Endodermal cell (in vitro differentiated cells): Measurements from ENCODE around the gene HIGD1C. TPM values are rescaled to one million over a fixed set of nuclear protein-coding genes. Genes with fewer than 3 reads are reported as not detected.
A peak's percentile ranks its signal among the peaks of the same experiment; 100 is the strongest.

Experiments used
- DNase-seq: peaks from one replicate; pipeline ENCODE4 v3.0.0-alpha.2; 2017
- H3K27ac ChIP-seq: 2 replicates; pipeline ENCODE4 v1.5.1; 2013; ENCODE audit warnings: mild to moderate bottlenecking, low read depth, low read length, moderate library complexity
- H3K27me3 ChIP-seq: 2 replicates; pipeline ENCODE4 v1.6.1; 2013; ENCODE audit warnings: mild to moderate bottlenecking, low read length, moderate library complexity; ENCODE audit not compliant: insufficient read depth, control insufficient read depth, poor library complexity, severe bottlenecking
- H3K36me3 ChIP-seq: 2 replicates; pipeline ENCODE4 v1.7.0; 2013; ENCODE audit warnings: mild to moderate bottlenecking, low read length, moderate library complexity; ENCODE audit not compliant: control insufficient read depth, insufficient read depth
- H3K4me1 ChIP-seq: one replicate; pipeline ENCODE4 v1.7.0; 2013; ENCODE audit warnings: low read length; ENCODE audit not compliant: control insufficient read depth, insufficient read depth
- H3K4me3 ChIP-seq: 2 replicates; pipeline ENCODE4 v1.5.1; 2013; ENCODE audit warnings: mild to moderate bottlenecking, low read length, moderate library complexity
- H3K9ac ChIP-seq: 2 replicates; pipeline ENCODE4 v1.6.1; 2013; ENCODE audit warnings: mild to moderate bottlenecking, low read length, moderate library complexity; ENCODE audit not compliant: poor library complexity, severe bottlenecking; ENCODE audit errors: extremely low read depth
- H3K9me3 ChIP-seq: 2 replicates; pipeline ENCODE4 v1.6.1; 2013; ENCODE audit warnings: mild to moderate bottlenecking, low read length, moderate library complexity; ENCODE audit not compliant: control insufficient read depth
- H3K27ac Mint-ChIP-seq: 2 replicates; pipeline ENCODE4 v1.8.0; 2020; ENCODE audit warnings: mixed read lengths
- H3K27me3 Mint-ChIP-seq: 2 replicates; pipeline ENCODE4 v1.8.0; 2021; ENCODE audit warnings: mild to moderate bottlenecking, mixed read lengths; ENCODE audit not compliant: insufficient read depth
- H3K36me3 Mint-ChIP-seq: 2 replicates; pipeline ENCODE4 v1.8.0; 2020; ENCODE audit warnings: low read depth, mixed read lengths
- H3K4me1 Mint-ChIP-seq: 2 replicates; pipeline ENCODE4 v1.8.0; 2020; ENCODE audit warnings: mixed read lengths
- H3K4me3 Mint-ChIP-seq: 2 replicates; pipeline ENCODE4 v1.8.0; 2020; ENCODE audit warnings: mild to moderate bottlenecking, moderate library complexity, mixed read lengths
- H3K9me3 Mint-ChIP-seq: 2 replicates; pipeline ENCODE4 v1.8.0; 2020; ENCODE audit warnings: mild to moderate bottlenecking, mixed read lengths
- CTCF ChIP-seq: fragments of 200-600 bp; sonication (generic); conservative IDR thresholded peaks from 2 replicates; pipeline ENCODE4 v1.5.0; 2021; ENCODE audit warnings: antibody characterized with exemption, mild to moderate bottlenecking
- WGBS, 2 experiments: methylation state at CpG; one replicate each; pipeline versions ENCODE4 v1.1.5 to v1.1.7; 2013; ENCODE audit warnings: missing lambda C conversion rate in 2 of 2, mixed read lengths in 1 of 2; ENCODE audit not compliant: insufficient coverage in 1 of 2, insufficient read length in 1 of 2; 5-methylcytosine and 5-hydroxymethylcytosine counted together
- total RNA-seq, 2 donors: library from RNA; stranded (reverse); fragmentation: NEBNext Ultra II Directional in 1 of 2; extraction: Animal tissue kit (Norgen Biotek cat#: 25700) in 1 of 2; gene quantifications; 2 replicates in 1 of 2; 3 replicates in 1 of 2; pipeline ENCODE4 v1.2.1, GENCODE V29; 2021

HIGD1C gene
- total RNA-seq, 2 donors from 2014 or later = not detected

DNA sequence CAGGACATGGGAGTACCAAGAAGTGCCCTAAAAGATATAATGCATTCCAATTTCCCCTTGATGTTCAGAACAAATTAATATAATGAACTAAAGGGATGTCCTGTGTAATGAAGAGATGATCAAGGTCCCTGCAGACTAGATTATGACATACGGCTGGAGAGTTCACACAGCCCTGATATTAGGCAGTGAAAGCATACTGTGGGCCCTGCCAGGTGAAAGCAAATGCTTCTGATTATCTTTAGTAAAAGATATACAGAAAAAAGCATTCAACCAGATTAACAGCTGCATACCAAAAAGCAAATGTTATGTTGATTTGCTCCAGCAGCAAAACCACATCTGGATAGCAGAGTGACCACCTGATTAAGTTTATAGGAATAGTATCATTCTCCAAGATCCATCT is 12.1 kb downstream of the HIGD1C start:
- Mint-ChIP-seq H3K9me3 (no peaks in the 10 kb centered on the region), H3K27ac (no peak overlapping the region), H3K36me3 (peaks cover 8% of the 10 kb centered on the region), H3K4me3 (no peak overlapping the region), H3K27me3 (no peaks in the 10 kb centered on the region), H3K4me1 (no peaks in the 10 kb centered on the region)
- Histone ChIP-seq H3K36me3 (no peaks in the 10 kb centered on the region), H3K27me3 (no peaks in the 10 kb centered on the region), H3K27ac (no peak overlapping the region), H3K4me1 (no peaks in the 10 kb centered on the region), H3K9me3 (no peaks in the 10 kb centered on the region), H3K4me3 (no peak overlapping the region), H3K9ac (no peak overlapping the region)
- TF ChIP-seq CTCF = no peak
- DNase-seq = no peak
- 85% methylated on average over 1 of the region's 1 CpG; no CpG with 5 or more reads in 1 of the 2 experiments for WGBS, 2 experiments

- no peak for TF ChIP-seq CTCF
- Mint-ChIP-seq H3K4me1 (no peaks in the 10 kb centered on the region), H3K4me3 (no peak overlapping the region), H3K36me3 (peaks cover 58% of the 10 kb centered on the region), H3K27ac (no peak overlapping the region), H3K27me3 (no peaks in the 10 kb centered on the region), H3K9me3 (peaks cover 34% of the 10 kb centered on the region)
- Histone ChIP-seq H3K36me3 (peaks cover 14% of the 10 kb centered on the region), H3K4me3 (peak overlapping the region; percentile 5), H3K27me3 (no peaks in the 10 kb centered on the region), H3K9me3 (peaks cover 18% of the 10 kb centered on the region), H3K27ac (no peak overlapping the region), H3K4me1 (no peaks in the 10 kb centered on the region), H3K9ac (no peak overlapping the region)
- DNase-seq = no peak
Measured at GRCh38 chr12:50971946-50972345, 19.6 kb downstream of the HIGD1C start.

DNA sequence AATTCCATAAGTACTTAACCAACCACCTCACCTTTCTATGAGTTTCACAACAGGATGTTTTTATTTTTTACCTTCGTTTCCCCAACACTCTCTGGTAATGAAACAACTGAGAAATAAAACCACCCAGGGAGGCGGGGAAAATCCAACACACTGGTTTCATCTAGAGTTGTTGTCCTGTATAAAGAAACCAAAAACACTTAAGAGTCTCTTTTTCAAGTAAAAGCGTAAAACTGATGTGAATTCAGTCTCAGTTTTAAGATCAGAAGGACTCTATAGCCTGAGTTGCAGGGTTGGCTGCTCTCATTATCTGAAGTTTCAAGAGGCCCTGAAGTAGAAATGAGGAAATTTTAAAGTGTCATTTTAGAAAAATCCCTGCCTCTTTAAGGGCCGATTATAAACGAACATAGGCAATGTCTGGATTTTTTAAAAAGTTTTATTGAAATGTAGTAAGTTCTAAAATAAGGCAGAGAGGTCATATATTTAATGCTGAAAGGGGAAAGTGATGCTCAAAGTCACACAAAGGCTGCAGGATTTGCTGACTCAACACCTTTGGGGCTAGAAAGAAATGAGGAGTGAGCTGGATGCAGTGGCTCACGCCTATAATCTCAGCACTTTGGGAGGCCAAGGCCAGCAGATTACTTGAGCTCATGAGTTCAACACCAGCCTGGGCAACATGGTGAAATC is 27.2 kb downstream of the HIGD1C start:
- H3K9ac ChIP-seq = no peak overlapping the region
- no peak overlapping the region for H3K4me3 Mint-ChIP-seq
- no peaks in the 10 kb centered on the region for H3K27me3 Mint-ChIP-seq
- WGBS, 2 experiments = 89 to 96% methylated on average over 5 to 6 of the region's 6 CpGs
- no peak for DNase-seq
- H3K4me1 Mint-ChIP-seq = no peaks in the 10 kb centered on the region
- no peaks in the 10 kb centered on the region for H3K27me3 ChIP-seq
- H3K27ac Mint-ChIP-seq = no peak overlapping the region
- H3K36me3 ChIP-seq = peaks cover 25% of the 10 kb centered on the region
- peaks cover 13% of the 10 kb centered on the region for H3K9me3 Mint-ChIP-seq
- H3K27ac ChIP-seq = no peak overlapping the region
- no peak for TF ChIP-seq CTCF
- H3K4me1 ChIP-seq = no peaks in the 10 kb centered on the region
- no peaks in the 10 kb centered on the region for H3K9me3 ChIP-seq
- H3K36me3 Mint-ChIP-seq = peaks cover 39% of the 10 kb centered on the region
- H3K4me3 ChIP-seq = no peak overlapping the region
